Stimulated activated CD8-positive, alpha-beta memory T cell treated with anti-CD3 and anti-CD28 coated beads, Interleukin-12 subunit alpha, Interleukin-12 subunit beta, amount 100 ng/mL, for 24 hours (primary cell): ENCODE measurements around the gene SHISA8.

Experiments used
- DNase-seq: peaks from one replicate; pipeline ENCODE4 v3.0.0-alpha.2; 2020; ENCODE audit errors: extremely low read depth

SHISA8 gene

DNA sequence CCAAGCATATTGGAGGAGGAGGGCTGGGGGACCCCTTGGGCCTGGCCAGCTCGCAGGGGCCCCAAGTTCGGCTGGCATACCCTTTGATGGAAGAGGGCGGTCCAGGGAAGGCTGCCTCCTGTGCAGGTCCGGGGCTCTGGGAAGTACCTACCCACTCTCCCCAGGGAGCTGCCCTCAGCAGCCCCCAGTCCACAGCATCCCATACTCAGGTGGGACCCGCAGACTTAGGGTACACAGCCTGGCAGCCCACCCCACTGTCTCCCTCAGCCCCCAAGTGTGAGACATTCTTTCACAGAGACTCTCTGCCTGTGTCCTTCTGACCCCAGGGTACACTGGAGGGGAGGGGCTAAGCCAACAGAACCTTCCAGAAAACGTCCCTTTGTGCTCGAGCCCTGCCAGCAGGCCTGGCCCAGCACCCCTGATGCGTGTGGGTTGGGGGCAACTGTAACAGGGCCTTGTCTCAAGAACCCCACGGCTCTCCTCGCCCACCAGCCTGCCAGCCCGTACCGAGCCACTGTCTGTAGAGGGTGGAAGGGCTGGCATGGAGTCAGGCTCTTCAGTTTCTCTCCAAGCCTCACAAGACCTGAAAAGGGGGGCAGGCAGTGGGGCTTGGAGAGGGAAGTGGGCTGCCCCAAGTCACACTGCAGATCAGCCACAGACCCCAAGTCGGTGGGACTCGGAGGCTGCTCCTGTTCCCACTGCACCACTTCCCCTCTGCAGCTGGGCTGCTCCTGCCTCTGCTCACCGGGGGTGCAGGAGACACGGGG, 18.7 kb upstream of the SHISA8 start:
- no peak for DNase-seq

DNA sequence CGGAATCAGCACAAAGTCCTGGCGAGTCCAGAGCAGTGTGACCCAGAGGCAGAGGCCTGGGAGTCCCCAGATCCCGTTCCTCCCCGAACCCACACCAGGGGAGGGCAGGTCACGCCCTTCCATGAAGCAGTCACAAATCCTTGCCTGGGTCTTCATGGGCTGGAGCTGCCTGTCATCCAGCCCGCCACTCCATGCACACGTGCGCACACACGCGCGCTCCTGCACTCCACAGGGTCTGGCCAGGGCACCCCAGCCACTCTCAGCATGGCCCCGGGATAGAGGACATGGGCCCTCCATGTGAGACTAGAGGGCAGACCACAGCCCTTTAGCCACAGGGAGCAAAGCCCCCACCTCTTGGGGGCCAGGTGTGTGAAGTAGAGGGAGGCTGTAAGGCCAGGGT, 17.5 kb upstream of the SHISA8 start:
- DNase-seq, result no peak

DNA sequence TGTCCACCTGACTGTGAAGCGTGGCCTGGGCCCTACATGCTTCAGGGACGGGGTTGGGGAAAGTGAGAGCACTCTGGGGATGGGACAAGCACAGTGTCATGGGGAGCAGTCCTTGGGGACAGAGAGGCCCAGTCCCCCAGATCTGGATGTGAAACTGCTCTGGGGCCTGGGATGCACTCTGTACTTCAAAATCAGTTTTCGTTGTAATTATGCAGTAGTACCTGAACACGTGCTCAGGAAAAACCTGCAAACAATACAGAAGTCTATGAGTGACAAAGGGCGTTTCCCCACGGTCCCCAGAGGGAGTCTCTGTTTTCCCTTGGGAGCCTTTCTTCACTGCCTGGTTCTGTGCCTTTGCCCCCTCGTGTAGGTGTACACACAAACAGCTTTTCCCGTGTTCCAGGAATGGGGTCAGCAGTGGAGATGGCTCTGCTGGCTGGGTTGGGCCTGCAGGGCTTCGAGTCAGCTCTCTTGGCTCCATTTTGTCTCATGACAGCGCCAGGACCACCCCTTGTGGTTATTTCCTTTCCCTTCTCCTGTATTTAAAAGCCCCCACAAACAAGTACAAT, 16.9 kb upstream of the SHISA8 start:
- DNase-seq, result no peak

DNA sequence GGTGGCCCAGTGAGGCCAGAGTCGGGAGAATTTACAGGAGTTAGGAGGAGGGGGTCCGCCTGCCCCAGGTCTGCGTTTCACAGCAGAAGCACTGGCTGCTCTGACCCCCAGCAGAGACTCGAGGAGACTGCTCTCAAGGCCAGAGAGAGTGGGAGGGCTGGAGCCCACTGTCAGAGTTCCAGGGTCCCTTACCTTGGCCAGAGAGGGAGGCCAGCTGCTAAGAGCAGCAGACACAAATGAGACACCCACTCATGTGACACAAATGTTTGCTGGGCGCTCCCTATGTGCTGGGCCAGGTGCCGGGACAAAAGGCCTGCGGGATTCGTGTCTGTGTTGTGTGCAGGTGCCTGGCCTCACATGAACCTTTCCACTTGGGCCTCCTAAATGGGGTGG, 14.5 kb upstream of the SHISA8 start:
- no peak for DNase-seq

DNA sequence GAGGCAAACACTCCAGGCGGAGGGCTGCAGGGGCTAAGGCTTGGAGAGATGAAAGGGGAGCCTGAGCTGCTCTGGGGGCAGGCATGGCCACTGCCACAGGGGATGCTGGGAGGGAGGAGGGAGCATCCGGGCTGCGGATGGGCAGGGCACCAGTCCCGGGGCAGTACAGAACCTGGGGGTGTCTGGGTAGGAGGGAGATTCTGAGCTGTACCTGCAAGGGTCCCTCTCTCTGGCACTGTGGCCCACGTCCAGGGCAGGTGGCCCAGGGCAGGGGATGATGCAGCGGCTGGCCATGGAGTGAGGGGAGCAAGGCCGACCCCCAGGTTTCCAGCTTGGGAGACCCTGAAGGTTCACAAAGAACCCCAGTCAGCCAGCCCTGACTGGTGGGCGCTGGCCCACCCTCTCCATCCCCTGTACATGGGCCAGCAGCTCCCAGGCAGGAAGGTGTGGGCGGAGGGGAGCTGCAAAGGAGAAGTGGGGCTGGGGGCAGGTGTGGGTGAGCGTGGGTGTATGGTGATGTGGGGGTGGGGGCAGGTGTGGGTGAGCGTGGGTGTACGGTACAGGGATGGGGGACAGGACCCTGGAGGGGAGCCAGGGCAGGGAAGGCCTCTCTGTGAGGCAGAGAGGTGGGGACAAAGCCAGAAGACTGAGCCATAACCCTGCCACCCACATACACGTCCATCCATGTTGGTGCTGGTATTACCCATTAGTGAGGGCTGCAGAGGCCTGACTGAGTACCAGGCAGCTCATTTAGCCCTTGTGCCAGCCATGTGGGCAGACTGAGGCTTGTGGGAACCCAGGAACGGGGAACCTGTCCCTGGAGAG, 13.9 kb upstream of the SHISA8 start:
- no peak for DNase-seq

DNA sequence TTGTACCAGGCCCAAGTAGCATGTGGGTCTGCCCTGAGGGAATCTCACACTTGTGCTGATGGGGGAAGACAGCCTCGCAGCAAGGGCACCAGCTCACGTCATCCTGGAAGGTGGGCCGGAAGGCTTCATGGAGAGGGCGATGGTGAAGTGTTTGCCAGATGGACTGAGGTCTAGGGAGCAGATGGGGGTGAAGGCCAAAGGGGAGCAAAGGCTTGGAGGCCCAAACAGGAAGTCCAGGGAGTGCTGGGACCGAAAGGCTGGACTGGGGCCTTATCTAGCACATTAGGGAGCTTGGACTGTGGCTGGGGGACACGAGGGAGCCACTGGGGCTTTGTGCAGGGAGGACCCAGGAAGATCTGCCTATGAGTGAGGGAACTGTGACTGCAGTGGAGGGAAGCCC, 12.9 kb upstream of the SHISA8 start:
- no peak for DNase-seq

DNA sequence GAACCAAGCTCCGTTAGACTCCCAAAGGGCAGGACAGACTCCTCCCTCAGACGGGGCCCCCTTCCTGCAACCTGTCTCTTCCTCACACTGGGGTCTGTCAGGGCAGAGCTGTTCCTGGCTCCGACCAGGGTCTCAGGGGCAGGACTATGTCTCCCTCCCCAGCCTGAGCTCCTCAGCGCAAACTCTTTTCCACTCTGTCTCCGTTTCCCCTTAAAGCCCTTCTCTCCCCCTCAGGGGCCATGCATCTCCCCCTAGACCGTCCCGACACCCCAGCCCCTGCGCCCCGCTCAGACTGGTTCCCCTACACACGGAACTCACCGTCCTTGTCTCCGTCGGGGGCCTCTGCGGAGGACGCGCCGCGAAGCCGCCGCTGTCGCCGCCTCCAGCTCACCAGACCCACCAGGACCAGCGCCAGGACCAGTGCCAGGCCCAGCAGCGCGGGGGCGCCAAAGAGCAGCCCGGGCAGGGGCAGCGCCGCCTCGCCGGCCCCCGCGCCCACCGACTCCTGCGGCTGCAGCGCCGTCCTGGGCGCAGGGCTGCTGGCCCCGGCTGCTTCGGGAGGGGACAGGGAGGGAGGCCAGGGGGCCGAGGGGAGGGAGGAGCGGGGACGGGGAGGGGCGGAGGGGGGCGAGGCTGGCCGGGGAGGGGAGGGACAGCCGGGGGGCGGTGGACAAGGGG, 11.0 kb upstream of the SHISA8 start:
- peak; percentile 42 for DNase-seq

DNA sequence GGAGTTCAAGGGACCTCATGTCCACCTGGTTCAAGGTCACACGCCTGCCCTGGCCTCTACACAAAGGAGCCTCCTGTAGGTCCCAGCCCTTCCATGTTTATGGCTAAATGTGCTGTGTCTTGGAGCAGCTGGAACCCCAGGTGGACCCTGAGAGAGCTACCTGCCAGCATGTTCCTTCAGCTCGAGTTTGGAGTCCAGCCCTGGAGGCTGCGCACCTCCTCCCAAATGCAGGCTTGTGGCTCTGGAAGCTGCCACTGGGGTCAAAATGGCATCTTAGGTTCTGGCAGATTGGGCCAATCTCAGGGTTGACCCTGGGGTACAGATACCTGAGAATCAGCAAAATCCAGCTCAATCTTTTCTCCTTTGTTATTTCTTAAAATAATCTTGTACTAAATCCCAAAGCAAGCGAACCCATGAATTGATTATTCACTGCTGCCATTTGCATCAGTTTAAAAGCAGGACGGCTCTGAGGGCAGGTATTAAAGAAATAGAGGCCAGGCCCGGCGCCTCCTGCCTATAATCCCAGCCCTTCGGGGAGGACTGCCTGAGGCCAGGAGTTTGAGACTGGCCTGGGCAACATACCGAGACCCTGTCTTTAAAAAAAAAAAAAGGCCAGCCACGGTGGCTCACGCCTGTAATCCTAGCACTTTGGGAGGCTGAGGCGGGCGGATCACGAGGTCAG, 8.9 kb upstream of the SHISA8 start:
- DNase-seq, result no peak

DNA sequence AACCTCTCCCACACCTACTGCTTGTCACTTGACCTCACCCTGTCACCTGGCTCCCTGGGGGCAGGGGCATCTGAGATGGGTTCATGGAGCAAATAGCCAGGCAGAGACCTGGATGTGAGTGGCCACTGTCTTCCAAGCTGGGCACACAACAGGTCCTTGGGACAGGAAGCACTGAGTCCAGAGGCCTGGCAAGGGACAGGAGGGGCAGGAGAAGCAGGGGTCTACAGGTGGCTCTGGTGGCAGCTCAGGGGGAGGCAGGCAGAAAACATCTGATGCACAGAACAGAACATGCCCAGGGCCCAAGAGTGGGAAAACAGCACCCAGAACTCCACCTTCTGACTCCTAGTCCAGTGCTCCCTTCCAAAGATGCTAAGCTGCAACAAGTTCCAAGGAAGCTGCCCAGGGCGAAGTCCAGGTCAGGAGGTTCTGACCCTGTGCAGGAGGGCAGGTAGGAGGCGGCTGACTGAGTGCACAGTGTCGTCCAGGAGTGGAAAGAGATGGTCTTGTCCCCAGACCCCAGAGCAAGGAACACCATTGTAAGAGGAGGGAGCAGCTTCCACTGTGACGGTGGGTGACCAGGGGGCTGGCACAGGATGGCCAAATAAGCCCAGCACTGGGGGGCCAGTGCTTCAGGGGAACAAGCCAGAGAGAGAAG, 8.2 kb upstream of the SHISA8 start:
- no peak for DNase-seq

DNA sequence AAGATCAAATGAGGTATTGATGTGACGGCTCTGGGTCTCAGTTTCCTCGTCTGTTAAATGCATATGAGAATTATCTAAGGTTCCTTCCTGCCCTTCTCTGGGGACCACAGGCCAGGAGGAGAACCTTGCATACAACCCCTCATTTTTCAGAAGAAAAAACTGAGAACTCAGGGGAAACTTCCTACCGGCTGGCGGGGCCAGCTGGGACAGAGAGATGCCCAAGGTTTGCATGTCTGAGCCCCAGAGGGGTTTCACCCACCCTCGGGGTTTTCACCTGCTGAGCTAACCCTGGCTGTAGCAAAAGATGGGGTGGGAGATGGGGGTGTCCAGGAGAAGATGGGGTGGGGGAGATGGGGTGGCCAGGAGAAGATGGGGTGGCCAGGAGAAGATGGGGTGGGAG, 7.5 kb upstream of the SHISA8 start:
- DNase-seq, result no peak

DNA sequence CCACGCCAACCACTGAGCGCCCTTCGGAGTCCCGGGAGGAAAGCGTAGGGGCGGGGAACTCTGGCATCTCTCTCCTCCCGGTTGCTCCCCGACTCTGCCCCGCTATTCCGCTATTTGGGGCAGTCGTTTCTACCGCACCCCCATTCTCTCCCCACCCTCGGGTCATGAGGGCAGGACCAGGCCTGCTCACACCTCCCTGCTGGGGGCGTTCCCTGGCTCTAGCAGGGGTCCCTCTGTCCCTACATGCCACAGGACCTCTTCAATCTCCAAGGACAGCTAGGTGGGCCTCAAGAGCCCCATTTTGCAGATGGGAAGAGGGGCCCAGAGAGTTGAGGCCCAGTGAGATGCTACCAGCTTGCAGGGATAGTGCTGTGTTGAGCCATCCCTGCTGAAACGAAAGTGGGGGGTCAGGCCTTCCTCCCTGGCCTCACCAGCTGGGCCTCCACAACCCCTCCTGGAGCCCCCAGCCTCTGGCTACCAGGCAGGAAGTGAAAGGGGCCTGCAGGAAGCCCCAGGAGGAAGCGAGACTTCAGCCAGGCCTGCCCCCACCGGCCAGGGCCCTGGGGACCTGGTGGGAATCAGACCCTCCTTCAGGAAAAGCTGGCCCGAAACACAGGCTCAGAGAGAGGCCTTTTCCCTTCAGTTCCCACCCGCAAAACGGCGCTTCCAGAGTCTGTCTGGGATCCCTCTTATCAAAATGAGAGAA, 5.5 kb upstream of the SHISA8 start:
- DNase-seq, result no peak

DNA sequence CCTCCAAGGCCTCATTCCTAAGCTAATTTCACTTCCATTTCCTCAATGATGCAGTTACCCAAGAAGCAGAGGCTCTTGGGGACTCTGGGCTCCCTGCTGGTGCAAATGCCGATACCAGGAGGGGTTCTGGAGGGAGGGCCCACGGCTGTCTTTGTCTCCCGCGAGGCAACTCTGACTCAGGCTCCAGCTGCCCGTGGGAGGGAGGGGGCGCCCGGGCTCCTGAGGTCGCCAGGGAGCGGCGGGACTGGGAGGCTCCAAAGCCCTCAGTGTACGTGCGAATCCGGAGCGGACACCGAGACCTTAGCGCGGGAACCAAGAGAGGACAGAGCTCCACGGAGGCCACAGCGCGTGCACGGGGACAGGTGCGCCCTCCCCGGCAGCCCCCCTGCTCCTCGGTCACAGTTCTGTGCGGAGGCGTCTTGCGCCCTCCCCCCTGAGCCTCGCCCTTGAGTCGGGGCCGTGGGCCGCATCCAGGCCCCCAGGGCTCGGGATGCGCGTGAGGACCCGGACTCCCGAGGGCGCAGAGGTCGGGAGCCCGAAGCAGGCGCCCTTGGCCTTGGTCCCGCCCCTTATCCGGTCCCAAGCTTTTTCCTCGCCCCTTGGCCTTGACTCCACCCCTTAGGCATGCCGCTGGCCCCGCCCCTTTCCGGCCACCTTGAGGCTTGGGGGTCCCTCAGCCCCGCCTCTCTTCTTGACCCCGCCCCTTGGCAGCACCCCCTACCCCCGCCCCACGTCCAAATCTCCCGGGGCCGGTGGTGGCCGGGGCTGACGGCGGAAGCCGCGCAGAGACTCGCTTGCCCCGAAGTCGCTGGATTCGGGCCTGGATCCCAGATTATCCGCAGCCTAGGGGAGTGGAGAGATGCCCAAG, 4.7 kb upstream of the SHISA8 start:
- DNase-seq, result no peak

DNA sequence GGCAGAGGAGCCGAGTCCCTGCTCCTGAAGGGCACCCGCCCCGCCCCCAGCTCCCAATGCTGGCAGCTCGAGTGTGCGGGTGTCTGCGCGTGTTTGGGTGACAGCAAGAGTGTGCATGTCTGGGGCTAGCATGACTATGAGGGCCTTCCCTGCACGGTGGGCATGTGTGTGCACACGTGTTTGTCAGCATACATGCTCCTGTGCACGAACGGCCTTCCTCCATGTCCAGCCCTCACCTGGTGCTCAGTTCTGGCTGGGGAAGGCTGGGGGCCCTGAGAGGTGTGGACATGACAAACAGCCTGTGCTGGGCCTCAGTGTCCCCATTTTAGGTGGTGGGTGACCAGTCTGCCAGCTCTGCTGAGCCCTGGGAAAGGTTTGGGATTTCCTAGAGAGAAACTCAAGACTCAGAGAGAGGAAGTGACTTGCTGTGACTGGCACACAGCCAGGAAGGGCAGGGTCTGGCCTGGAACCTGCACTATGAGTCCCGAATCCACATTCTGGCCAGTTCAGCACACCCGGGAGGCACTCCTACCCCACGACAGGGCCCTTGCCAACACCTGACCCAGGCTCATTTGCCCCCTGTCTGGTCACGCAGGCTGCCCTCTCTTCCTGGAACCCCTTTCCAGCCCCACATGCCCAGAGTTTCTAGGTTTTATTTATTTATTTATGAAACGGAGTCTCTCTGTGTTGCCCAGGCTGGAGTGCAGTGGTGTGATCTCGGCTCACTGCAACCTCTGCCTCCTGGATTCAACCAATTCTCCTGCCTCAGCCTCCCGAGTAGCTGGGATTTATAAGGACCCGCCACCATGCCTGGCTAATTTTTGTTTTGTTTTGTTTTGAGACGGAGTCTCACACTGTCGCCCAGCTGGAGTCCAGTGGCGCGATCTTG, 3.3 kb upstream of the SHISA8 start:
- no peak for DNase-seq

DNA sequence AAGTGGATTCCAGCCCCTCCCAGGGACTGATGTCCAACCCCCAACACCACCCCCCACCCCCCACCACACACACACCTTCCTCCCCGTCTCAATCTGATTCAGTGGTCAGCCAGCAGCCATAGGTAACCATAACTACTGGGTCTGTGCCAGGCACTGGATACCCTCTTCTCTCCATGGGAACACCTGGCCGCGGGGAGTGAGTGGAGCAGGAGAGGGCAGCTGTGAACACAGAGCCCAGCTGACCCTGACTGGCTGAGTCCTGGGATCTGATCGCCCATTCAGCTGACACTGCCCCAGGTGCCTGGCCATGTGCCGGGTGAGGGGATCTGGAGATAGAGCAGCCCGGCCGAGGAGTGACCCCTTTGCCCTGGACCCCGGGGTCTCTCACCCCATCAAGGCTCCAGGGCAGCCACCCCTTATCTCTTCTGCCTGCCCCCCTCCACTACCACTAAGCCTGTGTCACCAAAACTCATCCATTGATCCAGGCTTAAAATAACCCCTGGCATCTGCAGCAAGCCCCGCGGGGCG, 2.6 kb upstream of the SHISA8 start:
- no peak for DNase-seq

DNA sequence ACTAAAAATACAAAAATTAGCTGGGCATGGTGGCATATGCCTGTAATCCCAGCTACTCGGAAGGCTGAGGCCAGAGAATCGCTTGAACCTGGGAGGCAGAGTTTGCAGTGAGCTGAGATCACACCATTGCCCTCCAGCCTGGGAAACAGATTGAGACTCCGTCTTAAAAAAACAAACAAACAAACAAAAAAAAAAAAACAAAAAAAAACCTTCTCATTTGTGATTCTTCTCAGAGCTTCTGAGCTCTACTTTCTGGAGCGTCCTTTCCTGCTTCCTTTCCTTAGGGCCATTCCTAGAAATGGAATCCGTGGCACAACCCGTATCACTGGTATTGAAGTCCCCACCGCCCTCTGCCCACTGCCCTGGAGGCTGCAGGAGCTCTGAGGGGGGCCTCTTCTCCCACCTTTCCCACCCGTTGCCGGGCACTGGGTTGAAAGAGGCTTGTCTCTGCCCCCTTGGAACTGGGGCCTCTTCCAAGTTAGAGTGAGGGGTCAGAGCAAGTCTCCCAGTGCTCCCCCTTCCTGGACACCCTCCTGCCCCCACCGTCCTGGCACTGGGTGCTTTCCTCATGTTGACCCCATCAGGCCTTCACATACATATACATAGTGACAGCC, 2.0 kb upstream of the SHISA8 start:
- DNase-seq, result no peak

DNA sequence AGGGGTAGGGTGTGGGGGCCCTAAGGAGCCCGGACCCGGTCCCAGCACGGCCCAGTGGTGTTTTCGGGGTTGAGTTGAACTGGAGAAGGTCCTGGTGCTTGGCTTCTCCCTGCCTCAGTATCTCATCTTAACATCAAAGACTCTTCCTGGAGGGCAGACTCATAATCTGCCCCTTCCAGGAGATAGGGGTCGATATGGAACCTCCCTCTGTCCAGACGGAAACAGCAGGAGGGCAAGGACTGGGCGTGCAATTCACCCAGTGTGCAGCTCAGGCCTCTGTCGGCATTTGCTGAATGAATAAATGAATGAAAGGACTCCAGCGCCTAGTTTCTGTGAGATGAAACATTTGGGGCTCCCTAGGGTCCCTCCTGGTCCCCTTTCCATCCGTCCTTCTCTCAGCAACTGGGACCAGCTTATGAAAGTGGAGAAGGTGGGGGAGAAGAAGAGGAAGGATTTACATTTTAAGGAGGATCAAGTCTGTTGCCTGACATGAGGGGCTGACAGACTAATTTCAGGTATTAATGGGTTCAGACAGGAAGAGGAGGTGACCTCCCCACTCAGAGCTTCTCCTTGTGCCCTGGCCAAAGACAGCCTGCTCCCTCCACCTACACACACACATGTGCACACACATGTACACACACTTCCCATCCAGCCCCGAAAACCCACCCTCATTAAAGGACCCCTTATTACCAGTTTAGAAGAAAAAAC, 1.1 kb upstream of the SHISA8 start:
- DNase-seq, result no peak

DNA sequence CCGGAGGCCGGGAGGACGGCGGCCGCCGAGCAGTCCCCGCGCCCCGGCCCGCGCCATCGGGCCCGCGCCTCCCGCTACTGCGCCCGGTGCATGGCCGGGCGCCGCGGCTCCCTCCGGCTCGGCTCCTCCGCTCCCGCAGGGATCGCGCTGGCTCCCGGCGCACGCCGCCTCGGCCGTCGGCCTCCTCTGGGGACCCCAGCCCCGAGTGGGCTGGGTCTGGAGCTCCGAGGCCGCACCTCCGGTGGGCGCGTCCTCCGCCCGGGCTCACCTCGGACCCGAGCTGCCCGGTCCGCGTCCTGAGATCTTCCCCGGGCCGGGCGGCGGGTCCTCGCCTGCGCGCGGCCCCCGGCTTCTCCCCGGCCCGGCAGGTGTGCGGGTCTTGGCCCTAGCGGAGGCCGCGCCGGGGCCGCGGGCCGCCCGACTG, 251 bp downstream of the SHISA8 start:
- DNase-seq, result no peak
